Thoracic aorta (tissue), 2 donors: ENCODE measurements around the gene ZMYND8. TPM values are rescaled to one million over a fixed set of nuclear protein-coding genes. Genes with fewer than 3 reads are reported as not detected.

Source experiments
- ATAC-seq: fragments of 150-250 bp; one replicate; pipeline ENCODE4 v1.8.0; 2017; ENCODE audit warnings: low read depth; ENCODE audit not compliant: insufficient number of reproducible peaks, low FRiP score
- DNase-seq: peaks from one replicate; pipeline ENCODE4 v3.0.0-alpha.2; 2020; ENCODE audit warnings: low spot score
- H3K27ac ChIP-seq, 2 donors: fragments of 200-600 bp; sonication (generic); 1 replicate in 1 of 2; 2 replicates in 1 of 2; pipeline ENCODE4 v1.5.1; 2016; ENCODE audit warnings: mild to moderate bottlenecking in 2 of 2, moderate library complexity in 2 of 2
- H3K27me3 ChIP-seq: fragments of 200-600 bp; sonication (generic); replicated peaks from 2 replicates; pipeline ENCODE4 v1.6.0; 2016; ENCODE audit warnings: mild to moderate bottlenecking; ENCODE audit not compliant: insufficient read depth
- H3K36me3 ChIP-seq: fragments of 200-600 bp; sonication (generic); one replicate; pipeline ENCODE4 v1.5.1; 2016
- H3K4me1 ChIP-seq, 2 donors: fragments of 200-600 bp; sonication (generic); 1 replicate in 1 of 2; 2 replicates in 1 of 2; pipeline versions ENCODE4 v1.5.1 to v1.6.0; 2016; ENCODE audit warnings: low read depth in 2 of 2, mild to moderate bottlenecking in 1 of 2; ENCODE audit not compliant: control insufficient read depth in 1 of 2
- H3K4me3 ChIP-seq: fragments of 200-600 bp; sonication (generic); 2 replicates; pipeline ENCODE4 v1.5.1; 2016; ENCODE audit warnings: mild to moderate bottlenecking
- H3K9me3 ChIP-seq: fragments of 200-600 bp; sonication (generic); 2 replicates; pipeline ENCODE4 v1.5.1; 2016
- total RNA-seq, 2 donors: library from RNA; depleted of rRNA; stranded (reverse); fragments of >200 nt; gene quantifications; one replicate each; pipeline versions ENCODE4 v1.1.0 to v1.2.3, GENCODE V29; 2016
- TF ChIP-seq, protein P1 (sequence below): fragments of 200-600 bp; sonication (generic); IDR thresholded peaks from one replicate; pipeline ENCODE4 v1.5.1; 2019; ENCODE audit warnings: antibody characterized with exemption

Gene ZMYND8
- total RNA-seq, 2 donors from 2014 or later, result 17.9 to 27.2 TPM

GRCh38 chr20:47353692-47354463 is 2.6 kb downstream of the ZMYND8 start:
- no peak for DNase-seq
- TF ChIP-seq, protein P1, sequence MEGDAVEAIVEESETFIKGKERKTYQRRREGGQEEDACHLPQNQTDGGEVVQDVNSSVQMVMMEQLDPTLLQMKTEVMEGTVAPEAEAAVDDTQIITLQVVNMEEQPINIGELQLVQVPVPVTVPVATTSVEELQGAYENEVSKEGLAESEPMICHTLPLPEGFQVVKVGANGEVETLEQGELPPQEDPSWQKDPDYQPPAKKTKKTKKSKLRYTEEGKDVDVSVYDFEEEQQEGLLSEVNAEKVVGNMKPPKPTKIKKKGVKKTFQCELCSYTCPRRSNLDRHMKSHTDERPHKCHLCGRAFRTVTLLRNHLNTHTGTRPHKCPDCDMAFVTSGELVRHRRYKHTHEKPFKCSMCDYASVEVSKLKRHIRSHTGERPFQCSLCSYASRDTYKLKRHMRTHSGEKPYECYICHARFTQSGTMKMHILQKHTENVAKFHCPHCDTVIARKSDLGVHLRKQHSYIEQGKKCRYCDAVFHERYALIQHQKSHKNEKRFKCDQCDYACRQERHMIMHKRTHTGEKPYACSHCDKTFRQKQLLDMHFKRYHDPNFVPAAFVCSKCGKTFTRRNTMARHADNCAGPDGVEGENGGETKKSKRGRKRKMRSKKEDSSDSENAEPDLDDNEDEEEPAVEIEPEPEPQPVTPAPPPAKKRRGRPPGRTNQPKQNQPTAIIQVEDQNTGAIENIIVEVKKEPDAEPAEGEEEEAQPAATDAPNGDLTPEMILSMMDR, result no peak

DNA sequence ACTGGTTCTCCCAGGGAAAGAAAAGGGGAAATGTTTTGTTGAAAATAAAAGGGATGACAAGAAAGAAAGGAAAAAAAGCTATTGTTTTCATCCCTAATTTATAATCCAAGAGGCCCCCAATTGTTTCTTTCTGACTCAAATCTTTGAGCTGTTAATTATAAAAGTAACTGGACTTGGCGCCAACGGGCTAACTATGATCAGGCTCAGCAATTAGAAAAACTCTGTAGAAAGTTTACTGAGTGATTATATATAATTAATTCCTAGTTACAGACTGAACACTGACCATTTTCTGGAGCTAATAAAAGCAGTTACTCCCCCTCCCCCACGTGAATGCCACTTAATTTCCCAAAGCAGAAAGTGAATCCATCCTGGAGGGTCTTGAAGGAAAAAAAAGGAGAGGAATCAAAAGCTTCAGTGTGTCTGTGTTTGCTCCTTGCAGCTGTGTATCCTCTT is 3.2 kb downstream of the ZMYND8 start:
- Histone ChIP-seq H3K9me3 (no peaks in the 10 kb centered on the region), H3K27me3 (no peaks in the 10 kb centered on the region), H3K4me1 (peaks cover 94 to 100% of the 10 kb centered on the region in 2 donors), H3K27ac (peak overlapping the region; percentile 97 to 100), H3K36me3 (no peaks in the 10 kb centered on the region), H3K4me3 (no peak overlapping the region)
- DNase-seq, result no peak
- TF ChIP-seq, protein P1, result no peak
- ATAC-seq, result no peak

More at GRCh38 chr20:47353692-47354463, 2.6 kb downstream of the ZMYND8 start:
- Histone ChIP-seq H3K27ac (peak overlapping the region; percentile 97 to 100), H3K27me3 (no peaks in the 10 kb centered on the region), H3K36me3 (no peaks in the 10 kb centered on the region), H3K4me1 (peaks cover 94 to 100% of the 10 kb centered on the region in 2 donors), H3K9me3 (no peaks in the 10 kb centered on the region), H3K4me3 (no peak overlapping the region)
- ATAC-seq, result no peak

- Histone ChIP-seq H3K27ac (peak overlapping the region; percentile 97 to 100), H3K4me1 (peaks cover 96 to 100% of the 10 kb centered on the region in 2 donors), H3K4me3 (peak overlapping the region; percentile 23), H3K36me3 (no peaks in the 10 kb centered on the region), H3K9me3 (no peaks in the 10 kb centered on the region), H3K27me3 (no peaks in the 10 kb centered on the region)
- no peak for DNase-seq
- TF ChIP-seq, protein P1, result no peak
- ATAC-seq, result no peak
Measured at GRCh38 chr20:47352332-47353238, 3.9 kb downstream of the ZMYND8 start.

- Histone ChIP-seq H3K27ac (peak overlapping the region; percentile 97 to 100), H3K36me3 (no peaks in the 10 kb centered on the region), H3K9me3 (no peaks in the 10 kb centered on the region), H3K4me1 (peaks cover 92 to 100% of the 10 kb centered on the region in 2 donors), H3K4me3 (peak overlapping the region; percentile 23), H3K27me3 (no peaks in the 10 kb centered on the region)
- DNase-seq (no peak), ATAC-seq (no peak)
- TF ChIP-seq, protein P1, result no peak
Measured at GRCh38 chr20:47351643-47352331, 4.7 kb downstream of the ZMYND8 start.
